H9 (cell line): Measurements from ENCODE around the gene FZD10. TPM values are rescaled to one million over a fixed set of nuclear protein-coding genes. Genes with fewer than 3 reads are reported as not detected.

Experiments used
- DNase-seq: peaks from one replicate; pipeline ENCODE4 v3.0.0-alpha.2; 2017
- H2AFZ ChIP-seq: one replicate; pipeline ENCODE4 v1.6.1; 2013; ENCODE audit warnings: mild to moderate bottlenecking, low read length, control low read depth, moderate library complexity
- H2AK5ac ChIP-seq: 2 replicates; pipeline ENCODE4 v1.6.1; 2013; ENCODE audit warnings: low read length, control low read depth, mixed read lengths; ENCODE audit not compliant: insufficient read length
- H2BK120ac ChIP-seq: one replicate; pipeline ENCODE4 v1.6.1; 2013; ENCODE audit warnings: low read depth, mild to moderate bottlenecking, low read length, control low read depth, inconsistent platforms; ENCODE audit not compliant: poor library complexity, severe bottlenecking
- H2BK12ac ChIP-seq: 2 replicates; pipeline ENCODE4 v1.6.1; 2013; ENCODE audit warnings: low read length, control low read depth, mixed read lengths, low read depth; ENCODE audit not compliant: insufficient read length
- H2BK15ac ChIP-seq: 2 replicates; pipeline ENCODE4 v1.6.1; 2013; ENCODE audit warnings: low read depth, low read length, control low read depth
- H2BK20ac ChIP-seq: one replicate; pipeline ENCODE4 v1.6.1; 2013; ENCODE audit warnings: low read depth, mild to moderate bottlenecking, low read length, control low read depth, inconsistent platforms; ENCODE audit not compliant: poor library complexity, severe bottlenecking
- H2BK5ac ChIP-seq: 2 replicates; pipeline ENCODE4 v1.6.1; 2013; ENCODE audit warnings: low read length, control low read depth, mixed read lengths; ENCODE audit not compliant: insufficient read length
- H3K14ac ChIP-seq: 2 replicates; pipeline ENCODE4 v1.6.1; 2013; ENCODE audit warnings: low read length, control low read depth; ENCODE audit not compliant: insufficient read depth
- H3K18ac ChIP-seq: 2 replicates; pipeline ENCODE4 v1.6.1; 2013; ENCODE audit warnings: low read depth, mild to moderate bottlenecking, mixed read lengths, low read length, control low read depth; ENCODE audit not compliant: insufficient read length
- H3K23ac ChIP-seq: 2 replicates; pipeline ENCODE4 v1.6.1; 2013; ENCODE audit warnings: low read length, control low read depth, mixed read lengths, low read depth; ENCODE audit not compliant: insufficient read length
- H3K23me2 ChIP-seq: 2 replicates; pipeline ENCODE4 v1.6.1; 2013; ENCODE audit warnings: low read depth, mild to moderate bottlenecking, mixed read lengths, low read length, control low read depth; ENCODE audit not compliant: insufficient read length, poor library complexity, severe bottlenecking
- H3K27ac ChIP-seq: 2 replicates; pipeline ENCODE4 v1.5.1; 2013; ENCODE audit warnings: low read length, control low read depth, mixed read lengths, low read depth; ENCODE audit not compliant: insufficient read length
- H3K27me3 ChIP-seq: 2 replicates; pipeline ENCODE4 v1.6.1; 2013; ENCODE audit warnings: low read length, control low read depth, inconsistent platforms; ENCODE audit not compliant: insufficient read depth
- H3K4ac ChIP-seq: 2 replicates; pipeline ENCODE4 v1.6.1; 2013; ENCODE audit warnings: low read depth, mild to moderate bottlenecking, control low read depth, inconsistent platforms, low read length, moderate library complexity
- H3K4me1 ChIP-seq: 2 replicates; pipeline ENCODE4 v1.6.1; 2013; ENCODE audit warnings: low read length, control low read depth, inconsistent platforms; ENCODE audit not compliant: insufficient read depth
- H3K4me2 ChIP-seq: 2 replicates; pipeline ENCODE4 v1.6.1; 2013; ENCODE audit warnings: low read length, control low read depth, mixed read lengths; ENCODE audit not compliant: insufficient read length, insufficient read depth
- H3K56ac ChIP-seq: 2 replicates; pipeline ENCODE4 v1.6.1; 2013; ENCODE audit warnings: low read depth, mild to moderate bottlenecking, mixed read lengths, low read length, control low read depth; ENCODE audit not compliant: insufficient read length
- H3K79me1 ChIP-seq: 2 replicates; pipeline ENCODE4 v1.6.1; 2013; ENCODE audit warnings: low read depth, mild to moderate bottlenecking, moderate library complexity, low read length, control low read depth, inconsistent platforms; ENCODE audit not compliant: insufficient read depth, poor library complexity, severe bottlenecking
- H3K79me2 ChIP-seq: 2 replicates; pipeline ENCODE4 v1.6.1; 2013; ENCODE audit warnings: low read length, control low read depth, inconsistent platforms; ENCODE audit not compliant: insufficient read depth
- H3K9ac ChIP-seq: 2 replicates; pipeline ENCODE4 v1.6.1; 2013; ENCODE audit warnings: low read length, control low read depth, mixed read lengths; ENCODE audit not compliant: insufficient read length; ENCODE audit errors: extremely low read depth
- H3K9me3 ChIP-seq: one replicate; pipeline ENCODE4 v1.6.1; 2013; ENCODE audit warnings: low read depth, low read length, inconsistent platforms; ENCODE audit not compliant: control insufficient read depth
- H3T11ph ChIP-seq: one replicate; pipeline ENCODE4 v1.6.1; 2013; ENCODE audit warnings: mild to moderate bottlenecking, low read length, control low read depth, inconsistent platforms
- H4K20me1 ChIP-seq: one replicate; pipeline ENCODE4 v1.6.1; 2013; ENCODE audit not compliant: control insufficient read depth, insufficient read length, insufficient read depth
- H4K5ac ChIP-seq: 2 replicates; pipeline ENCODE4 v1.6.1; 2013; ENCODE audit warnings: low read depth, mild to moderate bottlenecking, mixed read lengths, low read length, control low read depth; ENCODE audit not compliant: insufficient read length
- H4K8ac ChIP-seq: replicated peaks from 2 replicates; pipeline ENCODE4 v1.6.1; 2013; ENCODE audit warnings: low read length, control low read depth, mixed read lengths, low read depth; ENCODE audit not compliant: insufficient read length
- H4K91ac ChIP-seq: 2 replicates; pipeline ENCODE4 v1.6.1; 2013; ENCODE audit warnings: low read depth, mild to moderate bottlenecking, moderate library complexity, mixed read lengths, low read length, control low read depth; ENCODE audit not compliant: insufficient read length
- H3K27ac Mint-ChIP-seq, 3 experiments: 2 replicates in 2 of 3; 3 replicates in 1 of 3; pipeline ENCODE4 v1.8.0; 2020 to 2021; ENCODE audit warnings: mixed read lengths in 3 of 3, mild to moderate bottlenecking in 1 of 3, moderate library complexity in 1 of 3
- H3K27me3 Mint-ChIP-seq: 2 replicates; pipeline ENCODE4 v1.8.0; 2021; ENCODE audit warnings: low read depth, mild to moderate bottlenecking, moderate library complexity, mixed read lengths
- H3K36me3 Mint-ChIP-seq, 3 experiments: 2 replicates in 2 of 3; 3 replicates in 1 of 3; pipeline ENCODE4 v1.8.0; 2020 to 2021; ENCODE audit warnings: low read depth in 3 of 3, mixed read lengths in 3 of 3; ENCODE audit not compliant: insufficient read depth in 1 of 3
- H3K4me1 Mint-ChIP-seq, 2 experiments: 2 replicates each; pipeline ENCODE4 v1.8.0; 2020; ENCODE audit warnings: mixed read lengths in 2 of 2
- H3K4me3 Mint-ChIP-seq, 2 experiments: 2 replicates in 1 of 2; 3 replicates in 1 of 2; pipeline ENCODE4 v1.8.0; 2020 to 2021; ENCODE audit warnings: mild to moderate bottlenecking in 2 of 2, mixed read lengths in 2 of 2, moderate library complexity in 1 of 2
- H3K9me3 Mint-ChIP-seq, 2 experiments: 2 replicates in 1 of 2; 3 replicates in 1 of 2; pipeline ENCODE4 v1.8.0; 2020; ENCODE audit warnings: mild to moderate bottlenecking in 2 of 2, mixed read lengths in 2 of 2, moderate library complexity in 1 of 2
- CTCF ChIP-seq: fragments of 200-600 bp; sonication (generic); conservative IDR thresholded peaks from 3 replicates; pipeline ENCODE4 v1.8.0; 2021; ENCODE audit warnings: antibody characterized with exemption, mild to moderate bottlenecking
- WGBS: extraction: QIAGEN DNeasy Blood & Tissue Kit; methylation state at CpG from one replicate; pipeline ENCODE4 v1.1.7; 2013; ENCODE audit warnings: missing lambda C conversion rate, low lambda C conversion rate, mixed read lengths; ENCODE audit not compliant: insufficient read length; ENCODE audit errors: extremely low coverage; 5-methylcytosine and 5-hydroxymethylcytosine counted together
- total RNA-seq: library from RNA; stranded (reverse); gene quantifications from 2 replicates; pipeline ENCODE4 v1.2.1, GENCODE V29; 2021

Gene FZD10
- total RNA-seq, 1 experiment from 2014 or later: 1.0 TPM

GRCh38 chr12:130151846-130152245, 10.4 kb upstream of the FZD10 start:
- Mint-ChIP-seq H3K4me1 (peaks cover 2 to 11% of the 10 kb centered on the region in 2 experiments; a peak in 3 of 4 replicates), H3K4me3 (no peak overlapping the region), H3K27me3 (peaks cover 98% of the 10 kb centered on the region), H3K27ac (no peak overlapping the region), H3K36me3 (no peaks in the 10 kb centered on the region), H3K9me3 (no peaks in the 10 kb centered on the region; a peak in 1 of 5 replicates)
- Histone ChIP-seq H2BK5ac (no peak overlapping the region), H3K9ac (no peak overlapping the region), H4K8ac (no peak overlapping the region), H3K14ac (no peak overlapping the region; the same call in 1 of the 2 replicates), H2BK12ac (no peak overlapping the region), H3K4me1 (no peaks in the 10 kb centered on the region), H3K9me3 (no peaks in the 10 kb centered on the region), H4K5ac (no peak overlapping the region), H2AK5ac (no peak overlapping the region), H2BK120ac (no peak overlapping the region), H3K4me2 (no peak overlapping the region), H3K23ac (no peak overlapping the region), H4K91ac (no peak overlapping the region), H3K27me3 (peaks cover 18% of the 10 kb centered on the region), H3K18ac (no peak overlapping the region), H3K79me2 (no peaks in the 10 kb centered on the region), H3K56ac (no peak overlapping the region), H4K20me1 (no peaks in the 10 kb centered on the region), H2BK20ac (no peak overlapping the region), H3K79me1 (no peaks in the 10 kb centered on the region), H2BK15ac (no peak overlapping the region), H3K4ac (no peak overlapping the region), H3K27ac (no peak overlapping the region), H3K23me2 (no peaks in the 10 kb centered on the region), H2AFZ (no peak overlapping the region), H3T11ph (no peak overlapping the region)
- no CpG with 5 or more reads among the region's 9 CpGs for WGBS
- no peak for TF ChIP-seq CTCF
- DNase-seq: no peak
